Camera-type eye (tissue), 1 donor: ENCODE data around the gene TMEM242. TPM values are rescaled to one million over a fixed set of nuclear protein-coding genes. Genes with fewer than 3 reads are reported as not detected.

Experiments
- total RNA-seq: library from RNA; depleted of rRNA; stranded (reverse); fragments of >200 nt; gene quantifications from one replicate; pipeline ENCODE4 v1.2.3, GENCODE V29; 2014

The TMEM242 gene
- 14.0 TPM for total RNA-seq

DNA sequence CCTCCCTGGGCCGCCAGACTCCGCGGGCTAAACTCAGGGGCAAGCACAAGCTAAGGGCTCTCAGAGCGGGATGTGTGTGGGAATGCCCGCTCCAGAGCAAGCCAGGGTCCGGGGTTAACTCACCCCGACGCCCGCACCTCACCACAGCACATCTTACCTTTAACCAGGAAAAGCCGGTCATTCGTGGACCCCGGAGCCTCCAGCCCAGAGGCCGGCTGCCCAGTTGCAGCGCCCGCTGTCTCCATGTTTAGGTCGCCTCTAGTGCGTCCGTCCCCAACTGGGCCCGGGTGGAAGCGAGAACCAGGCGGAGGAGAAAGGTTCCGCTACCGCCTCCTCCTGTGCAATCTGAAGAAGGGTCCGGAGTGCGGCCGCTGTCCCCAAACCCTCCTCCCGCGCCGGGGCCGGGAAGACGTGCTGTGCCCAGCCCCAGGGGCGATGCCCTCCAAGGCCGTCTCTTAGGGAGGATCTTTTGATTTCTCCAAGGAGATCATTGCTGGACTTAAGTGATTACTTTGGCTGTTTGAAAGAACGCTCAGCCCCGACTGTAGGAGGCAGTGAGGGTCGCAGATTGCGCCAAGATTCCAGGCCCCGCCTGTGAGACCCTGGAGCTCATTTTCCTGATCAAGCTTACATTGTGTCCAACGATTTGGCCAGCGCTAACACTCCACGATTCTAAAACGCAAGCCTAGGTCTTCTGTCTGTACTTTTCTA is at the start of gene TMEM242:
TSS of gene TMEM242 (minus strand) at position 265 of the 711 bp plus-strand sequence. CDS start at position 245, 20 bp downstream.

Other genes starting within 250 kb of the TMEM242 start
- gene ZDHHC14, start 57.7 kb upstream of the TMEM242 start, total RNA-seq = 10.2 TPM